Keratinocyte (primary cell): ENCODE data around the gene CACNA1H. TPM values are rescaled to one million over a fixed set of nuclear protein-coding genes. Genes with fewer than 3 reads are reported as not detected.

Experiments used
- DNase-seq: peaks from one replicate; pipeline ENCODE4 v3.0.0-alpha.2; 2011; ENCODE audit warnings: low read depth, missing footprints, low spot score
- FAIRE-seq: peaks from 2 replicates; lab custom pipeline; 2011; peaks lifted over from hg19 to GRCh38; lab: Jason Lieb, UNC
- H2AFZ ChIP-seq: 2 replicates; pipeline ENCODE4 v1.6.0; 2012; ENCODE audit warnings: low read length, control low read depth, inconsistent platforms; ENCODE audit not compliant: control insufficient read depth
- H3K27ac ChIP-seq: 2 replicates; pipeline ENCODE4 v1.5.1; 2011; ENCODE audit warnings: low read length; ENCODE audit not compliant: control insufficient read depth, insufficient read depth
- H3K27me3 ChIP-seq: 3 replicates; pipeline ENCODE4 v1.6.0; 2011; ENCODE audit warnings: low read length; ENCODE audit not compliant: control insufficient read depth, insufficient read depth; ENCODE audit errors: extremely low read depth
- H3K36me3 ChIP-seq, 2 experiments: 2 replicates in 1 of 2; 3 replicates in 1 of 2; pipeline ENCODE4 v1.5.1; 2011; ENCODE audit warnings: low read length in 2 of 2, mild to moderate bottlenecking in 1 of 2; ENCODE audit not compliant: control insufficient read depth in 2 of 2, insufficient read depth in 2 of 2; ENCODE audit errors: extremely low read depth in 1 of 2
- H3K4me1 ChIP-seq: 3 replicates; pipeline ENCODE4 v1.5.1; 2011; ENCODE audit warnings: low read length; ENCODE audit not compliant: control insufficient read depth, insufficient read depth; ENCODE audit errors: extremely low read depth
- H3K4me2 ChIP-seq: 3 replicates; pipeline ENCODE4 v1.6.0; 2011; ENCODE audit warnings: low read depth, low read length; ENCODE audit not compliant: control insufficient read depth, insufficient read depth; ENCODE audit errors: extremely low read depth
- H3K4me3 ChIP-seq, 3 experiments: fragments of 200-600 bp in 1 of 3; sonication (generic) in 1 of 3; 2 replicates in 2 of 3; 3 replicates in 1 of 3; pipeline ENCODE4 v1.5.1; 2011 to 2016; ENCODE audit warnings: low read length in 3 of 3, mild to moderate bottlenecking in 3 of 3, control low read depth in 2 of 3, inconsistent platforms in 1 of 3, low read depth in 1 of 3, mixed read lengths in 1 of 3, mixed run types in 1 of 3, moderate library complexity in 1 of 3; ENCODE audit not compliant: control insufficient read depth in 2 of 3, insufficient read depth in 2 of 3; ENCODE audit errors: extremely low read depth in 1 of 3
- H3K79me2 ChIP-seq: 2 replicates; pipeline ENCODE4 v1.6.0; 2012; ENCODE audit warnings: low read length; ENCODE audit not compliant: control insufficient read depth, insufficient read depth
- H3K9ac ChIP-seq: 3 replicates; pipeline ENCODE4 v1.6.0; 2011; ENCODE audit warnings: low read length; ENCODE audit not compliant: control insufficient read depth, insufficient read depth; ENCODE audit errors: extremely low read depth
- H3K9me1 ChIP-seq: 3 replicates; pipeline ENCODE4 v1.6.0; 2011; ENCODE audit warnings: low read length; ENCODE audit not compliant: control insufficient read depth, insufficient read depth; ENCODE audit errors: extremely low read depth
- H3K9me3 ChIP-seq: 2 replicates; pipeline ENCODE4 v1.5.1; 2012; ENCODE audit warnings: low read depth, low read length; ENCODE audit not compliant: control insufficient read depth
- H4K20me1 ChIP-seq: 3 replicates; pipeline ENCODE4 v1.6.0; 2011; ENCODE audit warnings: low read length; ENCODE audit not compliant: control insufficient read depth, insufficient read depth; ENCODE audit errors: extremely low read depth
- EZH2 ChIP-seq: IDR thresholded peaks from one replicate; pipeline ENCODE4 v1.6.1; 2012; ENCODE audit warnings: inconsistent platforms, mild to moderate bottlenecking, low read length, moderate library complexity
- dilution Hi-C: fragments of 300-500 bp; cut with MboI; formaldehyde crosslinking; loops from one replicate; pipeline ENCODE4 v1.7.0; 2020; ENCODE audit warnings: low sequenced_read_pairs; ENCODE audit not compliant: extremely low pct_ligation_motif_present
- polyA plus RNA-seq, 5 experiments: library from polyadenylated mRNA; depleted of rRNA in 3 of 5; stranded (reverse) in 3 of 5; stranded (forward) in 1 of 5; unstranded in 1 of 5; fragments of >200 nt; gene quantifications; 1 replicate in 1 of 5; 2 replicates in 3 of 5; 3 replicates in 1 of 5; pipeline versions ENCODE4 v1.2.1 to v1.2.3, GENCODE V29; 2011 to 2012; ENCODE audit warnings: missing spikeins in 2 of 5, low read depth in 1 of 5, low replicate concordance in 1 of 5
- TF ChIP-seq, protein P1 (sequence below), 3 experiments: IDR thresholded peaks in 1 of 3; conservative IDR thresholded peaks in 1 of 3; optimal IDR thresholded peaks in 1 of 3; 2 replicates in 2 of 3; 3 replicates in 1 of 3; pipeline versions ENCODE3 to v1.5.1; 2011; ENCODE audit warnings: low read length in 3 of 3, mild to moderate bottlenecking in 3 of 3, moderate library complexity in 2 of 3, control low read depth in 1 of 3, inconsistent platforms in 1 of 3; ENCODE audit not compliant: insufficient read depth in 2 of 3; ENCODE audit errors: extremely low read depth in 1 of 3

Gene CACNA1H
- polyA plus RNA-seq, 1 donor (not counting 4 experiments of a cell fraction or from before 2014, with no cell fraction given): not detected

DNA sequence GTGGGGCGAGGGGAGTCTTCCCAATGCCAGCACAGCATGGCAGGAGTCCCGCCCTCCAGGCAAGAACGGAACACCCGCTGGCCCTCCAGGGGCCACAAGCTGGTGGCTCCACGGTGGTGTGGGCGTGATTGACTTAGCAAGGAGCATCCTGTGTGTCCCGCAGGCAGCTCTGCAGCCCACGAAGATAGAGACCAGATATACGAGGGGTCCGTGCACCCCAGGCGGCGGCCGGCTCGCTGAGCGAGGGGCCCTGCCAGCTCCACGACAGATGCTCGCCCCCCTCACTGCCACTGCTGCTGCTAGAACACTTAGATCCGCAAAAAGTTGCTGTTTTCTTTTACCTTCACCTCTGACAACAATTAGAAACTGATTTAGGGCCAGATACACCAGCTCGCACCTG lies 10.0 kb upstream of the CACNA1H start:
- Histone ChIP-seq H3K4me2 (no peak overlapping the region), H3K36me3 (no peaks in the 10 kb centered on the region), H3K4me3 (no peak overlapping the region), H3K9ac (no peak overlapping the region), H3K27me3 (no peaks in the 10 kb centered on the region), H3K79me2 (no peaks in the 10 kb centered on the region), H3K27ac (no peak overlapping the region), H2AFZ (no peak overlapping the region), H3K9me3 (peaks cover 3% of the 10 kb centered on the region), H3K9me1 (no peaks in the 10 kb centered on the region), H3K4me1 (no peaks in the 10 kb centered on the region), H4K20me1 (no peaks in the 10 kb centered on the region)
- TF ChIP-seq EZH2: no peak
- TF ChIP-seq, protein P1, sequence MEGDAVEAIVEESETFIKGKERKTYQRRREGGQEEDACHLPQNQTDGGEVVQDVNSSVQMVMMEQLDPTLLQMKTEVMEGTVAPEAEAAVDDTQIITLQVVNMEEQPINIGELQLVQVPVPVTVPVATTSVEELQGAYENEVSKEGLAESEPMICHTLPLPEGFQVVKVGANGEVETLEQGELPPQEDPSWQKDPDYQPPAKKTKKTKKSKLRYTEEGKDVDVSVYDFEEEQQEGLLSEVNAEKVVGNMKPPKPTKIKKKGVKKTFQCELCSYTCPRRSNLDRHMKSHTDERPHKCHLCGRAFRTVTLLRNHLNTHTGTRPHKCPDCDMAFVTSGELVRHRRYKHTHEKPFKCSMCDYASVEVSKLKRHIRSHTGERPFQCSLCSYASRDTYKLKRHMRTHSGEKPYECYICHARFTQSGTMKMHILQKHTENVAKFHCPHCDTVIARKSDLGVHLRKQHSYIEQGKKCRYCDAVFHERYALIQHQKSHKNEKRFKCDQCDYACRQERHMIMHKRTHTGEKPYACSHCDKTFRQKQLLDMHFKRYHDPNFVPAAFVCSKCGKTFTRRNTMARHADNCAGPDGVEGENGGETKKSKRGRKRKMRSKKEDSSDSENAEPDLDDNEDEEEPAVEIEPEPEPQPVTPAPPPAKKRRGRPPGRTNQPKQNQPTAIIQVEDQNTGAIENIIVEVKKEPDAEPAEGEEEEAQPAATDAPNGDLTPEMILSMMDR (optimal IDR thresholded peaks at IDR 0.05 in 1 of 3, IDR thresholded peaks at IDR 0.05 in 1 of 3, conservative IDR thresholded peaks at IDR 0.05 in 1 of 3; ENCODE audit: extremely low read depth in 1 of 3, insufficient read depth in 2 of 3, low read length in 3 of 3): no peak
- FAIRE-seq: no peak
- dilution Hi-C loops: no loop called here
- no peak for DNase-seq

DNA sequence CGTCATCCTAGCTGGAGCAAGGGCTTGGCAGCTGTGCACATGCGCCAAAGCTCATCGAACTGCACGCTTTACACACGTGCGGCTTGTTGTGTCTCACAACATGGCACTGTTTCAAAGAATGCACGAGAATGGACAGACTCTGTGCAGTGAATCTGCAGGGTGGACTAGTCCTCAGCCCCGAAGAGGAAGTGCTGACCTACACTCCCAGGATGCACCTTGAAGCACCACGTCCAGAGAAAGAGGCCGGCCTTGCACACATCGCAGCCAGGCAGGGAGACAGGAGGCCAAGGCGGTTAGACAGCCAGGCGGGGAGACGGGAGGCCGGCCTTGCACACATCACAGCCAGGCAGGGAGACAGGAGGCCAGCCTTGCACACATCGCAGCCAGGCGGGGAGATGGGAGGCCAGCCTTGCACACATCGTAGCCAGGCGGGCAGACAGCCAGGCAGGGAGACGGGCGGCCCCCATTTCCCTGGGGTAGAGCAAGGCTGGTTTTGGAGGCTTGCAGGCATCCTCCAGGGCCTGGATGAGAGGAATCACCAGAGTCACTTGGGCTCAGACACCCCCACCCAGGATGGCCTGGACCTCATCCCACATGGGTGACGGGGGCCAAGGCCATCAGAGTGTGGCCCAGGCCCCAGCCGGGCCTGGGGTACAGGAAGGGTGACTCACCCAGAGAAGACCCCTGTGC lies 9.0 kb upstream of the CACNA1H start:
- TF ChIP-seq, protein P1 (optimal IDR thresholded peaks at IDR 0.05 in 1 of 3, IDR thresholded peaks at IDR 0.05 in 1 of 3, conservative IDR thresholded peaks at IDR 0.05 in 1 of 3; ENCODE audit: extremely low read depth in 1 of 3, insufficient read depth in 2 of 3, low read length in 3 of 3): no peak
- TF ChIP-seq EZH2: no peak
- Histone ChIP-seq H2AFZ (no peak overlapping the region), H3K36me3 (no peaks in the 10 kb centered on the region)

More for the DNA sequence above, 9.0 kb upstream of the CACNA1H start:
- H3K9me1 ChIP-seq: no peaks in the 10 kb centered on the region
- no peaks in the 10 kb centered on the region for H3K27me3 ChIP-seq
- peaks cover 3% of the 10 kb centered on the region for H3K9me3 ChIP-seq
- H4K20me1 ChIP-seq: no peaks in the 10 kb centered on the region
- no peaks in the 10 kb centered on the region for H3K79me2 ChIP-seq
- no peak overlapping the region for H3K4me3 ChIP-seq
- H3K27ac ChIP-seq: no peak overlapping the region
- dilution Hi-C loops: no loop called here
- no peaks in the 10 kb centered on the region for H3K4me1 ChIP-seq
- H3K9ac ChIP-seq: no peak overlapping the region
- H3K4me2 ChIP-seq: no peak overlapping the region
- no peak for FAIRE-seq
- DNase-seq: no peak
